ENCODE measurements around the gene TNS1. TPM values are rescaled to one million over a fixed set of nuclear protein-coding genes. Genes with fewer than 3 reads are reported as not detected.
"Not testable (repeated sequence)": the region's sequence is repeated elsewhere in the genome, so short reads cannot be mapped to it uniquely, and the experiment has no call there.

TNS1 gene
- total RNA-seq, 2 donors from 2014 or later = 0.80 to 16.8 TPM

DNA sequence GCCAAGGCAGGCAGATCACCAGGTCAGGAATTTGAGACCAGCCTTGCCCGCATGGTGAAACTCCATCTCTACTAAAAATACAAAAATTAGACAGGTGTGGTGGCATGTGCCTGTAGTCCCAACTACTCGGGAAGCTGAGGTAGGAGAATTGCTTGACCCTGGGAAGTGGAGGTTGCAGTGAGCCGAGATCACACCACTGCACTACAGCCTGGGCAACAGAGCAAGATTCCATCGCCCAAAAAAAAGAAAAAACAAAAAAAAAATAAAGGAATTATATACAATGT is 16.0 kb upstream of the TNS1 start:
- not testable (repeated sequence) for H3K9me3 ChIP-seq (ENCODE audit: control insufficient read depth, low read length, poor library complexity, severe bottlenecking); DNase-seq; H3K36me3 Mint-ChIP-seq (ENCODE audit: low read depth); H3K4me1 Mint-ChIP-seq; H3K27ac Mint-ChIP-seq; ATAC-seq; H3K4me3 Mint-ChIP-seq
- H3K27me3 Mint-ChIP-seq = peaks cover 19% of the 10 kb centered on the region

DNA sequence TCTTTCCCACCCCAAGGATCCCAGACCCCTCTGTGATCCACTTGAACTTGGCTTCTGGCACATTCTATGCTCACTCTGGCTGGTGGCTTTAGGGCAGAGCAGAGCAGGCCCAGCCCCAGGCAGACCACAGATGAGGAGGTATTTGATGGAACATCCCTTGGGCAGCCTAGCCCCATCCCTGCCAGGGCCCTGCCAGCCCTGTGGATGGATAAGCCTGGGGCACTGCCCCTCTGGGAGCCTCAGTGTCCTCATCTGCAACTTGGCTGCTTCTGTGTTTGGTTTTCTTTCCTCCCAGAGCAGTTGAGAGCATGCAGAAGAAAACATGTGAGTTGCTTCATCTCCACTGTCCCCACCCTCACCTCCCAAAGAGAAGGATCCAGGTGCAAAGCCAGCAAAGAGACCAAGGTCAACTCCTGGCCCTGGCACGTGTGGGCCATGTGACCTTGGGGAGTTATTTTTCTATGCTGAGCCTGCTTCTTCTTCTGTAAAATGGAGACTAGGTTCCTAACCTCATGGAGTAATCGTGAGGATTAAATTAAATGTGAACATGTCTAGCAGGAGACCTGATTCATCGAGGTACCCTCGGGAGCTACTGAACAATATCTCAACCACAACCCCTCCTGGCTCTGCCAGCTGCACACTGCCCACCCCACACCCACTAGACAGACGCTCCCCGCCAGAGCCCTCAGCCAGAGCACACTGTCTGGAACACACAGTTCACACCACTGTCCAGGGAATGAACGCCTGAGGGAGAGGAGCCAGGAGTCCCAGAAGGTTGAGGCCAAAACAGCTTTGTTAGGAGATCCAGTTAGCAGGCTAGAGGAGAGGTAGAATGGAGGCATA is 14.6 kb upstream of the TNS1 start:
- Mint-ChIP-seq H3K27me3 (peaks cover 33% of the 10 kb centered on the region), H3K4me1 (peaks cover 4% of the 10 kb centered on the region), H3K36me3 (ENCODE audit: low read depth) (no peaks in the 10 kb centered on the region), H3K27ac (no peak overlapping the region), H3K4me3 (no peak overlapping the region)
- DNase-seq (no peak), ATAC-seq (no peak)
- H3K9me3 ChIP-seq (ENCODE audit: control insufficient read depth, low read length, poor library complexity, severe bottlenecking) = no peaks in the 10 kb centered on the region

DNA sequence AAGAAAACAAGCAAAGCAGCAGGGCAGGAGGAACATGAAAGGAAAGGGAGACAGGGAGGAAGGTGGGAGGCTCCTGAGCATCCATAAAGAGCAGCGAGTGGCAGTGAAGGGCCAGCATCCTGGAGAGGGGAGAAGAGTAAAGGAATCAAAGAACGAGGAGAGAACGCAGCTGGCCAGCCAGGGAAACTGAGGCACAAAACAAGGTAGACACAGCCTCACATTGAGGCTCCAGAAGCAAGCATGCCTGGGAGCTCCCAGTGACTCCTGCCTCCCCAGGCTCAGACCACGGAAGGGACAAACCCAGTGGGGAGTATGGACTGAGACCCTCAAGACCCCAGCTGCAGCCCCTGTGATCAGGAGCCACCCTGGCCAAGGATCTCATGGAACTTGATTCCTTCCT is 14.0 kb upstream of the TNS1 start:
- H3K27me3 Mint-ChIP-seq = peaks cover 39% of the 10 kb centered on the region
- no peak for DNase-seq
- H3K27ac Mint-ChIP-seq = no peak overlapping the region
- H3K9me3 ChIP-seq (ENCODE audit: control insufficient read depth, low read length, poor library complexity, severe bottlenecking) = no peaks in the 10 kb centered on the region
- peaks cover 4% of the 10 kb centered on the region for H3K4me1 Mint-ChIP-seq
- H3K36me3 Mint-ChIP-seq (ENCODE audit: low read depth) = no peaks in the 10 kb centered on the region
- ATAC-seq = no peak
- no peak overlapping the region for H3K4me3 Mint-ChIP-seq

DNA sequence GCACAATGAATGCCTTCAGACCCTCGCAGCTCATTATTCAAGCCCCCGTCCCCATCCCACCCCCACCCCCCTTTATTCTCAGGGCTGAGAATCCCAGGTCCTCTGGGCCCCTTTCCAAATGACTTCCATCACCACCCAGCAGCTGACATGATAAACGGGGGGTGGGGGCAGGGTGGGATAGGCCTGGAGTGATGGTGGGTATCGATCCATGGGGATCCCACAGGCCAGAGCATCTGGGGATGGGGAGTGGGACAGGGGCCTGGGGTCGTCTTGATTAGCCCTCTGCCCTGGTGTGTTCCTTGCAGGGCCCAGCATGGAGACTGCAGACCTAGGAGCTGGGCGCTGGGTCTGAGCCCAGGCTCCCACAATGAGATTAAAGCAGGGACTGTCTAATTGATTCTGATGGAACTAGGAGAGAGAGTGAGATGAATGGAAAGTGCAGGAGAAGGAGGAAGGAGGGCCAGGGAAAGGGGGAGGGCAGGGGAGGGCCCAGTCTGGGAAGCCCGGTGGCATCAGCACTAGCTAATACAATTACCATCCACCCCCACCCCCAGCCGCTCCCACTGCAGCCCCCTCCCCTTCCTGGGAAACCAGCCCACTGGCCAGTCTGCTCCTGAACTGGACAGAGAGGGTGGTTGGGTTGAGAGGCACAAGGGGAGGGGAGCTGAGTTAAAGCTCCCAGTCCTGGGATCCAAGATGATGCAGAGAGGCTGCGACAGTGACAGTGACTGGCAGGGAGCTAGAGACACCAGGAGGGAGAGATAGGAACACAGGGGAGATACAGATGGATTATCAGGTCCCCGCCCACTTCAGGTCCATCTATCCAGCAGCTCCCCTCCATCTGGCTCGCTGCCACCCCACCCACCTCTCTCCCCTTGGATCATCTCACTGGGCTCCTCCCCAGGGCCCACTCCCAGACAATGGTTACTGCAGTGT is 13.1 kb upstream of the TNS1 start:
- Mint-ChIP-seq H3K4me3 (no peak overlapping the region), H3K27me3 (peaks cover 48% of the 10 kb centered on the region), H3K4me1 (peaks cover 4% of the 10 kb centered on the region), H3K36me3 (ENCODE audit: low read depth) (peaks cover 2% of the 10 kb centered on the region), H3K27ac (no peak overlapping the region)
- ATAC-seq = no peak
- no peak for DNase-seq
- no peaks in the 10 kb centered on the region for H3K9me3 ChIP-seq (ENCODE audit: control insufficient read depth, low read length, poor library complexity, severe bottlenecking)

DNA sequence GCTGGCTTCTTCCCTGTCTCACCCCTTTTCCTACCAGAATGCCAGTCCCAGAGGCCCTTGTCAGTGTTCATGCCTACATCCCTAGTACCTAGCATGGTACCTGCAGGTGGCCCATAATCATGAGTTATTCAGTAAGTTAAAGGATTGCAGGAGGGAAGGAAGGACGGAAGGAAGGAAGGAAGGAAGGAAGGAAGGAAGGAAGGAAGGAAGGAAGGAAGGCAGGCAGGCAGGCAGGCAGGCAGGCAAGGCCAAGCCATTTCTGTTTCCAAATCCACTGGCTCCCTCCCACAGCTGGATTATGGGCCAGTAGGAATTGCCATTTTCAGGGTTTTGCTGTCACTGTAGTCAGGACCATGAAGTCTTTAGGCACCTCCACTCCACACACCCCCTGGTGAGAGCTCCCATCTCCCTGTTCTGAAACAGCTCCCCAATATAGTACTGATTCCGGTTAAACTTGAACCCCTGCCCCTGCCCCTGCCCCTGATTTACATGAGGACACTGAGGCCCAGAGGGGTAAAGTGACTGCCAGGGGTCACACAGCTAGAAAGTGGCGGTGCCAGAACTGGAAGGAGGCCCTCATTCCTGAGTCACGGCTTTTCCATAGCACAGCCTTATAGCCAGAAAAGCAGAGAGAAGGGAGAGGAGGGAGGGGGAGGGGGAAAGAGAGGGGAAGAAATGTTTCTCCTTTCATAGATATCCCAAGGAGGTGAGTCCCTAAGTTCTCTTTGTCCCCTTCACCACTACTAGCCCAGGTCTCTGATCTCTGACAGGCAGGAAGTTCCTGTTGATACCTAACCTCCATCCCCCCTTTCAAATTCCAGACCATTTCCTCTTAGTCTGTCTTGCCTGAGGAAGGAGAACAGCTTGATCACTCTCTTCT is 12.2 kb upstream of the TNS1 start:
- H3K36me3 Mint-ChIP-seq (ENCODE audit: low read depth) = peaks cover 2% of the 10 kb centered on the region
- H3K27me3 Mint-ChIP-seq = peaks cover 47% of the 10 kb centered on the region
- DNase-seq = no peak
- H3K27ac Mint-ChIP-seq = no peak overlapping the region
- ATAC-seq = no peak
- H3K4me3 Mint-ChIP-seq = no peak overlapping the region
- no peaks in the 10 kb centered on the region for H3K9me3 ChIP-seq (ENCODE audit: control insufficient read depth, low read length, poor library complexity, severe bottlenecking)
- H3K4me1 Mint-ChIP-seq = peaks cover 4% of the 10 kb centered on the region

DNA sequence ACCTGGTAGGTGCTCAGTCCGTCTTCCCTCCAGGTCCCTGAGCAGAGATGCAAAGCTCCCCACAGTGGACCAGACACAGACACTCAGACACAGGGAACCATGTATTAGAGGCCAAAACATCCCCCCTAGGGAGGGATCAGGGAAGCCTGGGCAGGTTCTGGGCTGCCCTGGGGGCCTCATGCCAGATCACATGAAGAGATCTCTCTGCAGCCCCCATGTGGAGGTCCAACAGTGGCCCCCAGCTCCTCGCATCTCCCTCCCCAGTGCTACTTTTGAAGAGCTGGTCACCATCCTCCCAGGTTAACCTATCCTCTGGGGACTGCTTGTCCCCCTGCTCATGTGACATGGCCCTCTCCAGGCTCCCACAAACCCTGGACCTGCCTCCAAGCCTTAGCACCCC is 10.5 kb upstream of the TNS1 start:
- no peaks in the 10 kb centered on the region for H3K9me3 ChIP-seq (ENCODE audit: control insufficient read depth, low read length, poor library complexity, severe bottlenecking)
- ATAC-seq = no peak
- Mint-ChIP-seq H3K4me3 (no peak overlapping the region), H3K27me3 (peaks cover 60% of the 10 kb centered on the region), H3K36me3 (ENCODE audit: low read depth) (peaks cover 2% of the 10 kb centered on the region), H3K27ac (no peak overlapping the region), H3K4me1 (peaks cover 10% of the 10 kb centered on the region)
- no peak for DNase-seq

DNA sequence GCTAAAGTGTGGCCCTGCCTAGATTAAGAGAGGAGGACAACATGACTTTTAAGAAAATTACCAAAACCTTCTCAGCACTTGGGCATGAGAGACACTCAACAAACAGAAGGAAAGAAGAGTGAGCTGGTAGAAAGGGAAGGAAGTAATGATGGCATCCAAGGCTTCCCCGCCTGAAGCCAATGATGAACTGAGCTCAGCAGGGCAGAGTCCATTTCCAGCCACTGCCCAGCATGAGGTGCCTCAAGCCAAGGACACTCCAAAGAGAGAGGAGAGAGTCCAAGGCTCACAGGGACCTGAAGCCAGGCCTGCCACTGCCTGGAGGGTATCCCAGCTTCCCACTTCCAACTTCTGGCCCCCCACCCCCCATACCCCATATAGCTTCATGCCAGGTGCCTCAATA is 9.5 kb upstream of the TNS1 start:
- Mint-ChIP-seq H3K36me3 (ENCODE audit: low read depth) (peaks cover 2% of the 10 kb centered on the region), H3K27me3 (peaks cover 66% of the 10 kb centered on the region), H3K4me1 (peaks cover 8% of the 10 kb centered on the region), H3K27ac (no peak overlapping the region), H3K4me3 (no peak overlapping the region)
- H3K9me3 ChIP-seq (ENCODE audit: control insufficient read depth, low read length, poor library complexity, severe bottlenecking) = no peaks in the 10 kb centered on the region
- no peak for ATAC-seq
- no peak for DNase-seq

DNA sequence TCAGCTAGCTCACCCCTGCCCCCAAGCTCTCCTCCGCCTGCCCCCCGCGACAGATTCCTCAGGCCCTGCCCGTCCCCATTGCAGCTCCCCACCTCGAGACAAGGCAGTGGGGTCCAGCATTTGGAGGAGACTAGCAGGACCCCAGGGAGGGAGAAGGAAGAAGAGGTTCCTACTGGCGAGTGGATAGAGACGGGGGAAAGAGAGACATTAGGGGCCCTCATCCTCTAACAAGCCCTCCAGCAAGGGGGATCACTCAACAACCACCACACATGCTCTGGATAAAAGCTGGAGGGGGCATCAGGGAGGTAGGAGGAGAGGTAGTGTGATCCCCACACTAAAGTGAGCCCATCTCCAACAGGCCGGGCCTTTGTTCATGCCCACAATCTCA is 8.9 kb upstream of the TNS1 start:
- peaks cover 66% of the 10 kb centered on the region for H3K27me3 Mint-ChIP-seq
- ATAC-seq = no peak
- DNase-seq = no peak
- H3K36me3 Mint-ChIP-seq (ENCODE audit: low read depth) = peaks cover 2% of the 10 kb centered on the region
- H3K4me1 Mint-ChIP-seq = peaks cover 7% of the 10 kb centered on the region
- H3K4me3 Mint-ChIP-seq = peak overlapping the region; percentile 52
- no peaks in the 10 kb centered on the region for H3K9me3 ChIP-seq (ENCODE audit: control insufficient read depth, low read length, poor library complexity, severe bottlenecking)
- H3K27ac Mint-ChIP-seq = no peak overlapping the region

DNA sequence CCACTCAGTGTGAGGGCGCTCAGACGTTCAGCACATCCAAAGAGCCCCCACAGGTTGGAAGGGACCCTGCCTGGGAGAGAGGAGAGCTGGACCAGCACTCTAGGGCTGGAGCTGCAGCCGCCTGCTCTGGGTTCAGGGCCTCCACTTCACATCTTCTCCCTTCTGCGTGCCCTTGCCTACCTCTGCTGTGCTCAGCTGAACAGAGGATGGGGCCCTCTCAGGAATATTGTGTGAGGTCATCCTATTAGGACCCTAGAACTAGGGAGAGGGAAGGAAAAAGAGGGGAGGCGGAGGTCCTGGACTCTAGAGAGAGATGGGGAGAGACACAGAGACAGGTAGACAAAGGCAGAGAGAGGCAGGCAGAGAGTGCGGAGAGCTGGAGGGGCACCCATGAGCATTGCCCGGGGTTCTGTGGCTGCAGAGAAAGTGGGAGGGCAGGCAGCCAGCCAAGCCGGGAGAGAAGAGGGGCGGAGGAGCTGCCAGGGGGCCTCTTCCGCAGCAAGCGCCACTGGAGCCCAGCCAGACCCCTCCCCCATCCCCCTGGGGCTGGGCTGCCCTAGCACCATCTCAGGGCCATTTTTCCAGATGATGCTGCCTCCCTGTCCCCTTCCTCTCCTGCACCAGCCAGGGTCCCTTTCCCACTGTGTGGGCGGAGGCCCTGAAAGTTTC is 8.3 kb upstream of the TNS1 start:
- DNase-seq = no peak
- ATAC-seq = no peak
- H3K36me3 Mint-ChIP-seq (ENCODE audit: low read depth) = peaks cover 2% of the 10 kb centered on the region
- H3K4me3 Mint-ChIP-seq = peak overlapping the region; percentile 87
- no peak overlapping the region for H3K27ac Mint-ChIP-seq
- H3K4me1 Mint-ChIP-seq = peaks cover 6% of the 10 kb centered on the region
- H3K9me3 ChIP-seq (ENCODE audit: control insufficient read depth, low read length, poor library complexity, severe bottlenecking) = no peaks in the 10 kb centered on the region
- H3K27me3 Mint-ChIP-seq = peaks cover 67% of the 10 kb centered on the region

DNA sequence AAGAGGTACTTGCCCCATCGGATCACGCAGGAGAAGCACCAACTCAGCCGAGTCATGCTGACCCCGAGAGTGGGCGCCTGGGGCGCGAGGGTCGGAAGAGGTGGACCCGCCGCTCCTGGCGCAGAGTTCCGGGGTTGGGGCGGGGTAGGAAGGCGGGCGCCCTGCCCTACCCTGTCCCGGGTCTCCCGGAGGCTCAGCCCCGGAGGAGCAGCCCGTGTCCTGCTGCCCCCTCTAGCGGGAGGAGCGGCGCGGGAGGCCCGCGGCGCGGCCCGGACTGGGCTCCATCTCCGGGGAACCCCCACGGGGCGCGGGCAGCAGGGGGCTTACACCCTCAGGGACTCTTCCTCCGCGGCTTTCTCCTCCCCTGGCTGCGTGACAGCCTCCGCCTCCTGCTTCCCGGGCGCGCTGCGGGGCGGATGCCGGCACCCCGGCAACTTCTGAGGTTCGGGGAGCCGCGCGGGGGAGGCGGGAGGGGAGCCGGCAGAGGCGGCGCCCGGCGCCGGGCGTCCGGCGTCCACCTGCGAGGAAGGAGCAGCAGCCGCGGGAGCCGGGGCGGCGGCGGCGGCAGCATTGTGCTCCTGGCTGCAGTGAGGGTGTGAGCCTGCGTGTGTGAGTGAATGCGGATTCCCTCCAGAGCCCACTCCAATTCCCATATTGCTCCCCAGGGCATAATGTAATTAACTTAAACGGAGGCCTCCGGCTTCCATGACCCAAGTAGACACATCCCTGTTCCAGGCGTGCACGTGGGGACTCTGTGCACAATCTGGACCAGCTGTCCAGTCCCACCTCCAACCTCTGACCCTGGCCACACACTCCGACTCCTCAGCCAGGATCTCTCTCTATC is 7.6 kb upstream of the TNS1 start:
- Mint-ChIP-seq H3K27ac (no peak overlapping the region), H3K4me3 (peak overlapping the region; percentile 87), H3K4me1 (peaks cover 7% of the 10 kb centered on the region), H3K36me3 (ENCODE audit: low read depth) (peaks cover 5% of the 10 kb centered on the region), H3K27me3 (peaks cover 72% of the 10 kb centered on the region)
- ATAC-seq = peak; percentile 76
- no peaks in the 10 kb centered on the region for H3K9me3 ChIP-seq (ENCODE audit: control insufficient read depth, low read length, poor library complexity, severe bottlenecking)
- peak in 2 of 3 donors; percentile 13 to 21 for DNase-seq

DNA sequence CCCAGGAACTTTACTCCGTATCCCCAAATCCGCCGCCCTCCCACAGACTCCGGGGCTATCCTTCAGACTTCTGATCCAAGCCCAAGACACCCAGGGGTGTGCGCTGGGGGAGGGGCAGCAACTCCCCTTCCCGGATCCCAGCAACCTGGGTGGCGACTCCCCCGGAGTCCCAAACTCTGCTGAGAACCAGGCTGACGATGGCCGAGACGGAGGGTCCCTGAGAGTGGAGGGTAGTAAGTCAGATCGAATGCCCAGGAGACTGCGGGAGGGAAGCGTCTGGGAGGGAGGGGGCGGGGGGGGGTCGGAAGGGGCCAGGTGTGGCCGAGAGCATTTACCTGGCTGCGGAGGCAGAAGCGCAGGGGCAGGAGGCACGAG is 7.0 kb upstream of the TNS1 start:
- Mint-ChIP-seq H3K4me1 (peaks cover 8% of the 10 kb centered on the region), H3K27ac (no peak overlapping the region), H3K36me3 (ENCODE audit: low read depth) (peaks cover 7% of the 10 kb centered on the region), H3K27me3 (peaks cover 77% of the 10 kb centered on the region), H3K4me3 (peak overlapping the region; percentile 83)
- DNase-seq = no peak
- ATAC-seq = no peak
- no peaks in the 10 kb centered on the region for H3K9me3 ChIP-seq (ENCODE audit: control insufficient read depth, low read length, poor library complexity, severe bottlenecking)

DNA sequence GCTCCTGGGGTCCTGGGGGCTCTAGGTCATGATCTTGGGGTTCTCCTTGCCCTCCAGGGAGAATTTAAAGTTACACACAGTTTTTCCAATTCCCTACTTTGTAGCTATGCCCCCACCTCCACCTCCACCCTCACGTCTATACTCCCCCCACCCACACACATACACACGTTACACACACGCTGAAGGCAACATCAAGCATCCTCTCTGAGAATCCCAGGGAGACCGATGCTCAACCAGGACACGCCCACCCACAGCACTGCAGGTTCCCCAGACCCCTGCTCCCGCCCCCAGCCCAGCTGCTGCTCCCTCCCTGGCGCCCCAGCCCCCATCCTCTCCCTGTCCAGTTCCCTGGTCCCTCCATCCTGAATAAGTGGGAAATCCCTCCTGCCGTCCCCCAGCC is 6.4 kb upstream of the TNS1 start:
- no peaks in the 10 kb centered on the region for H3K9me3 ChIP-seq (ENCODE audit: control insufficient read depth, low read length, poor library complexity, severe bottlenecking)
- peaks cover 8% of the 10 kb centered on the region for H3K4me1 Mint-ChIP-seq
- DNase-seq (no peak), ATAC-seq (no peak)
- H3K27me3 Mint-ChIP-seq = peaks cover 74% of the 10 kb centered on the region
- peak overlapping the region; percentile 83 for H3K4me3 Mint-ChIP-seq
- peak overlapping the region; percentile 41 for H3K27ac Mint-ChIP-seq
- H3K36me3 Mint-ChIP-seq (ENCODE audit: low read depth) = peaks cover 7% of the 10 kb centered on the region
